Measurements from ENCODE around the gene ITGB8.

GRCh38 chr7:20383351-20383750 lies 52.7 kb downstream of the ITGB8 start:
- TF ChIP-seq, protein P1, sequence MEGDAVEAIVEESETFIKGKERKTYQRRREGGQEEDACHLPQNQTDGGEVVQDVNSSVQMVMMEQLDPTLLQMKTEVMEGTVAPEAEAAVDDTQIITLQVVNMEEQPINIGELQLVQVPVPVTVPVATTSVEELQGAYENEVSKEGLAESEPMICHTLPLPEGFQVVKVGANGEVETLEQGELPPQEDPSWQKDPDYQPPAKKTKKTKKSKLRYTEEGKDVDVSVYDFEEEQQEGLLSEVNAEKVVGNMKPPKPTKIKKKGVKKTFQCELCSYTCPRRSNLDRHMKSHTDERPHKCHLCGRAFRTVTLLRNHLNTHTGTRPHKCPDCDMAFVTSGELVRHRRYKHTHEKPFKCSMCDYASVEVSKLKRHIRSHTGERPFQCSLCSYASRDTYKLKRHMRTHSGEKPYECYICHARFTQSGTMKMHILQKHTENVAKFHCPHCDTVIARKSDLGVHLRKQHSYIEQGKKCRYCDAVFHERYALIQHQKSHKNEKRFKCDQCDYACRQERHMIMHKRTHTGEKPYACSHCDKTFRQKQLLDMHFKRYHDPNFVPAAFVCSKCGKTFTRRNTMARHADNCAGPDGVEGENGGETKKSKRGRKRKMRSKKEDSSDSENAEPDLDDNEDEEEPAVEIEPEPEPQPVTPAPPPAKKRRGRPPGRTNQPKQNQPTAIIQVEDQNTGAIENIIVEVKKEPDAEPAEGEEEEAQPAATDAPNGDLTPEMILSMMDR (IDR thresholded peaks at IDR 0.05), result no peak
- TF ChIP-seq POLR2AphosphoS5 (IDR thresholded peaks at IDR 0.05; ENCODE audit: insufficient read depth in 1 of 2, low read depth in 1 of 2) (no peak), POLR2A (IDR thresholded peaks at IDR 0.05) (no peak)

Data from vagina (tissue), 2 donors.